Neuronal stem cell (in vitro differentiated cells): ENCODE measurements around the gene RPL35.

Experiments
- DNase-seq: peaks from one replicate; pipeline ENCODE4 v3.0.0-alpha.2; 2013; ENCODE audit warnings: low spot score
- H2AFZ ChIP-seq: one replicate; pipeline ENCODE4 v1.6.1; 2013; ENCODE audit warnings: mild to moderate bottlenecking, low read length, inconsistent platforms
- H2AK5ac ChIP-seq: 2 replicates; pipeline ENCODE4 v1.6.1; 2013; ENCODE audit warnings: low read depth, mild to moderate bottlenecking, inconsistent platforms, low read length, moderate library complexity, mixed read lengths
- H2BK120ac ChIP-seq: 2 replicates; pipeline ENCODE4 v1.6.1; 2013; ENCODE audit warnings: low read depth, mild to moderate bottlenecking, inconsistent platforms, low read length, moderate library complexity, mixed read lengths
- H2BK12ac ChIP-seq: one replicate; pipeline ENCODE4 v1.6.1; 2013; ENCODE audit warnings: low read length, inconsistent platforms
- H2BK15ac ChIP-seq: 2 replicates; pipeline ENCODE4 v1.6.1; 2013; ENCODE audit warnings: mild to moderate bottlenecking, low read length, inconsistent platforms, mixed read lengths
- H2BK5ac ChIP-seq: one replicate; pipeline ENCODE4 v1.6.1; 2013; ENCODE audit warnings: inconsistent platforms, mild to moderate bottlenecking, low read length, moderate library complexity
- H3K14ac ChIP-seq: one replicate; pipeline ENCODE4 v1.6.1; 2013; ENCODE audit warnings: low read length, inconsistent platforms
- H3K18ac ChIP-seq: 2 replicates; pipeline ENCODE4 v1.6.1; 2013; ENCODE audit warnings: low read length, inconsistent platforms
- H3K23ac ChIP-seq: 2 replicates; pipeline ENCODE4 v1.6.1; 2013; ENCODE audit warnings: low read depth, mild to moderate bottlenecking, mixed read lengths, low read length, inconsistent platforms; ENCODE audit not compliant: poor library complexity
- H3K27ac ChIP-seq: replicated peaks from 3 replicates; pipeline ENCODE4 v1.5.1; 2013; ENCODE audit warnings: low read length, inconsistent platforms
- H3K27me3 ChIP-seq, 3 experiments: 2 replicates each; pipeline ENCODE4 v1.6.1; 2013; ENCODE audit warnings: low read length in 3 of 3, mild to moderate bottlenecking in 2 of 3, inconsistent platforms in 1 of 3, low read depth in 1 of 3, mixed read lengths in 1 of 3, moderate library complexity in 1 of 3; ENCODE audit not compliant: control insufficient read depth in 3 of 3, insufficient read depth in 3 of 3
- H3K36me3 ChIP-seq, 2 donors: replicated peaks in 1 of 2; 2 replicates each; pipeline ENCODE4 v1.6.1; 2013; ENCODE audit warnings: low read length in 2 of 2; ENCODE audit not compliant: control insufficient read depth in 2 of 2, insufficient read depth in 2 of 2
- H3K4ac ChIP-seq: 2 replicates; pipeline ENCODE4 v1.6.1; 2013; ENCODE audit warnings: inconsistent platforms, mild to moderate bottlenecking, low read length, moderate library complexity
- H3K4me1 ChIP-seq, 2 donors: 1 replicate in 1 of 2; 2 replicates in 1 of 2; pipeline ENCODE4 v1.6.1; 2013; ENCODE audit warnings: low read length in 2 of 2, low read depth in 1 of 2; ENCODE audit not compliant: control insufficient read depth in 2 of 2, insufficient read depth in 1 of 2
- H3K4me2 ChIP-seq: one replicate; pipeline ENCODE4 v1.6.1; 2013; ENCODE audit warnings: mild to moderate bottlenecking, low read length, inconsistent platforms; ENCODE audit not compliant: insufficient read depth, poor library complexity, severe bottlenecking
- H3K4me3 ChIP-seq, 2 donors: 2 replicates each; pipeline ENCODE4 v1.5.1; 2013; ENCODE audit warnings: low read length in 2 of 2, mild to moderate bottlenecking in 2 of 2, inconsistent platforms in 1 of 2, moderate library complexity in 1 of 2
- H3K79me1 ChIP-seq: one replicate; pipeline ENCODE4 v1.6.1; 2013; ENCODE audit warnings: low read depth, mild to moderate bottlenecking, inconsistent platforms, low read length, moderate library complexity
- H3K9ac ChIP-seq: one replicate; pipeline ENCODE4 v1.6.1; 2013; ENCODE audit warnings: mild to moderate bottlenecking, low read depth, low read length, inconsistent platforms; ENCODE audit not compliant: poor library complexity
- H3K9me3 ChIP-seq, 2 donors: replicated peaks in 1 of 2; 2 replicates each; pipeline versions ENCODE3 to v1.6.1; 2013; ENCODE audit warnings: low read length in 2 of 2, mild to moderate bottlenecking in 2 of 2, inconsistent platforms in 1 of 2, low read depth in 1 of 2, mixed read lengths in 1 of 2, moderate library complexity in 1 of 2; ENCODE audit not compliant: control insufficient read depth in 2 of 2, insufficient read depth in 1 of 2
- H4K8ac ChIP-seq: one replicate; pipeline ENCODE4 v1.6.1; 2013; ENCODE audit warnings: low read depth, mild to moderate bottlenecking, inconsistent platforms, low read length, moderate library complexity
- H4K91ac ChIP-seq: one replicate; pipeline ENCODE4 v1.6.1; 2013; ENCODE audit warnings: low read length, low read depth, mild to moderate bottlenecking, inconsistent platforms; ENCODE audit not compliant: poor library complexity
- WGBS, 2 donors: extraction: QIAGEN DNeasy Blood & Tissue Kit; methylation state at CpG; one replicate each; pipeline ENCODE4 v1.1.7; 2013; ENCODE audit warnings: missing lambda C conversion rate in 2 of 2, mixed read lengths in 1 of 2; ENCODE audit not compliant: insufficient read length in 2 of 2, insufficient replicate concordance in 1 of 2; ENCODE audit errors: extremely low coverage in 2 of 2; 5-methylcytosine and 5-hydroxymethylcytosine counted together

RPL35 gene

GRCh38 chr9:124813501-124814163 lies 48.1 kb downstream of the RPL35 start:
- Histone ChIP-seq H2BK120ac (no peak overlapping the region), H3K14ac (no peak overlapping the region), H2AK5ac (peak overlapping the region; percentile 93), H3K4ac (no peak overlapping the region), H3K79me1 (no peaks in the 10 kb centered on the region), H4K8ac (no peak overlapping the region), H3K9ac (no peak overlapping the region), H3K4me1 (peaks cover 21 to 29% of the 10 kb centered on the region in 2 donors), H3K4me3 (no peak overlapping the region), H3K27ac (peak overlapping the region; percentile 78), H2AFZ (peak overlapping the region; percentile 28), H3K9me3 (peaks cover 0 to 5% of the 10 kb centered on the region in 2 donors), H3K36me3 (no peaks in the 10 kb centered on the region), H3K23ac (no peak overlapping the region), H2BK15ac (peak overlapping the region; percentile 0), H3K27me3 (peaks cover 0 to 3% (median 0%) of the 10 kb centered on the region in 3 experiments), H2BK12ac (no peak overlapping the region), H3K18ac (peak overlapping the region; percentile 1), H4K91ac (no peak overlapping the region), H2BK5ac (peak overlapping the region; percentile 7), H3K4me2 (no peak overlapping the region)
- DNase-seq: no peak
- WGBS, 2 donors: no CpG with 5 or more reads among the region's 11 CpGs

- Histone ChIP-seq H3K14ac (no peak overlapping the region), H3K18ac (peak overlapping the region; percentile 1), H2AK5ac (no peak overlapping the region), H3K36me3 (no peaks in the 10 kb centered on the region), H3K4me3 (no peak overlapping the region), H2BK5ac (peak overlapping the region; percentile 7), H3K23ac (no peak overlapping the region), H3K4me1 (peaks cover 21 to 28% of the 10 kb centered on the region in 2 donors), H4K91ac (no peak overlapping the region), H3K4ac (no peak overlapping the region), H2AFZ (peak overlapping the region; percentile 66), H3K27ac (peak overlapping the region; percentile 78), H3K9ac (no peak overlapping the region), H2BK15ac (no peak overlapping the region), H2BK12ac (no peak overlapping the region), H3K4me2 (no peak overlapping the region), H3K9me3 (peaks cover 0 to 5% of the 10 kb centered on the region in 2 donors), H2BK120ac (no peak overlapping the region), H3K79me1 (no peaks in the 10 kb centered on the region), H4K8ac (no peak overlapping the region), H3K27me3 (peaks cover 0 to 3% (median 0%) of the 10 kb centered on the region in 3 experiments)
- WGBS, 2 donors: no CpG with 5 or more reads among the region's 7 CpGs
- DNase-seq: no peak
These were observed 48.7 kb downstream of the RPL35 start for GRCh38 chr9:124813041-124813440.

- H4K8ac ChIP-seq: no peak overlapping the region
These were observed 49.3 kb downstream of the RPL35 start for GRCh38 chr9:124812441-124812876.

GRCh38 chr9:124810663-124811355 lies 50.9 kb downstream of the RPL35 start:
- Histone ChIP-seq H3K4me2 (no peak overlapping the region), H2AFZ (peak overlapping the region; percentile 81), H3K27ac (peak overlapping the region; percentile 8), H3K4ac (no peak overlapping the region), H2BK12ac (peak overlapping the region; percentile 99), H2BK120ac (peak overlapping the region; percentile 97), H2BK5ac (peak overlapping the region; percentile 4), H3K36me3 (no peaks in the 10 kb centered on the region), H3K18ac (peak overlapping the region; percentile 90), H3K79me1 (no peaks in the 10 kb centered on the region), H3K9me3 (peaks cover 0 to 5% of the 10 kb centered on the region in 2 donors), H4K8ac (no peak overlapping the region), H3K14ac (peak overlapping the region; percentile 73), H3K9ac (peak overlapping the region; percentile 1), H3K4me3 (peak overlapping the region in 1 of 2 donors; percentile 9), H2AK5ac (peak overlapping the region; percentile 99), H2BK15ac (peak overlapping the region; percentile 96), H3K27me3 (no peaks in the 10 kb centered on the region), H4K91ac (peak overlapping the region; percentile 74), H3K23ac (peak overlapping the region; percentile 98), H3K4me1 (peaks cover 21 to 28% of the 10 kb centered on the region in 2 donors)
- WGBS, 2 donors: no CpG with 5 or more reads among the region's 12 CpGs
- DNase-seq: peak; percentile 54

More at GRCh38 chr9:124812441-124812876, 49.3 kb downstream of the RPL35 start:
- Histone ChIP-seq H3K79me1 (no peaks in the 10 kb centered on the region), H3K18ac (no peak overlapping the region), H3K23ac (no peak overlapping the region), H3K4me2 (no peak overlapping the region), H2BK5ac (no peak overlapping the region), H3K4ac (no peak overlapping the region), H2BK120ac (no peak overlapping the region), H3K14ac (no peak overlapping the region), H3K9ac (no peak overlapping the region), H3K9me3 (peaks cover 0 to 5% of the 10 kb centered on the region in 2 donors), H2BK15ac (no peak overlapping the region), H3K27me3 (peaks cover 0 to 3% (median 0%) of the 10 kb centered on the region in 3 experiments), H3K36me3 (no peaks in the 10 kb centered on the region), H2BK12ac (no peak overlapping the region), H3K4me1 (peaks cover 21 to 28% of the 10 kb centered on the region in 2 donors), H3K4me3 (no peak overlapping the region), H2AFZ (peak overlapping the region; percentile 66), H4K91ac (no peak overlapping the region), H2AK5ac (no peak overlapping the region), H3K27ac (peak overlapping the region; percentile 78)
- peak; percentile 32 for DNase-seq
- WGBS, 2 donors: no CpG with 5 or more reads among the region's 6 CpGs
